ENCODE measurements around the gene PGM2.
"Not testable (repeated sequence)": the region's sequence is repeated elsewhere in the genome, so short reads cannot be mapped to it uniquely, and the experiment has no call there.

The PGM2 gene

DNA sequence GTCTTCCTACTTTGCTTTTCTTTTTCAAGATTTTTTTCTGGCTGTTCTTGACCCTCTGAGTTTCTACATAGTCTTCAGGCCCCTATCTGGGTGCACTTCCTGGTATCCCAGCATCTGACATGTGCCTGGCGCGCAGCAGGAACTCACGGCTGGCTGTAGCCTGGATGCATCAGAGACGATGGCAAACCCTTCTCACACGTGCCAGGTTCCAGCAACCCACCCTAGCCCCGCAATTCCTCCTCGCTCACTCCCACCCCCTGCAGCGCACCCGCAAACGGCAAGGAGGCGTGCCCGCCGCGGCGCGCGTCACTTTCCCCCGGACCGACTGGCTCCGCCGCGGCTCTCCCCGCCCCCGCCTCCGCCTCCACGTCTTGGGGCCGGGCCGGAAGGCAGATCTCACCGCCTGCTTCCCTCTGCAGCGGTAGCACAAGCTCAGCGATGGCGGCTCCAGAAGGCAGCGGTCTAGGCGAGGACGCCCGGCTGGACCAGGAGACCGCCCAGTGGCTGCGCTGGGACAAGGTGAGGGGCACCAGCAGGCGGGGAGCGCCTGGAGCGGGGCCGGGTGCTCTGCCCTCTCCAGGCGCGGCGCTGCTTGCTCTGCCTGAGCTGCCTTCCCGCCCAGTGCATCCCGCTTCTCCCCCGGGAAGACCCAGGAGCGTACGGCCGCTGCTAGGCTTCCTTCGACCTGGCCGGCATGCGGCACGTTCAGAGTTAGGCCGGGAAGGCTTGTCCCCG, at the start of gene PGM2:
Gene PGM2, plus strand, starts transcription at position 392 of the 735 bp plus-strand sequence. Its CDS starts 47 bp downstream, at position 439.
- DNase-seq (ENCODE audit: low spot score), result peak; percentile 89

DNA sequence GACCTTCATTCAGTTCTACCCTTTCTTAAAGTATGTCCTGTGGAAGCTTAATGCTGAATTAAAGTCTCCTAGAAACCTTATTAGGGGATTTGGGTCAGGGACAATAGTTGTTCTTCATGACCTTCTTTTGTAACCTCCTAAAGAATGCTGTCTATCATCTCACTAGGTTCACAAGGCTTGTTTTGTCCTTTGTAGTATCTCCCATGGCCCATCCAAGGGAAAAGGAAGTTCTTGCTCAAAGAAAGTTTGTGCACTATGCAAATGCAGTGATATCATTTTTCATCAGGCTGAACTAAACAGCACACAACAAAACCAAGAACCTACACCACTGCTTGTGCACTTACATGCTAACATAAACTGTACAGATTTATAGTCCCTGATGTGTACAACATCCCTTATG, 46.6 kb upstream of the PGM2 start:
- no peak for DNase-seq (ENCODE audit: low spot score)

DNA sequence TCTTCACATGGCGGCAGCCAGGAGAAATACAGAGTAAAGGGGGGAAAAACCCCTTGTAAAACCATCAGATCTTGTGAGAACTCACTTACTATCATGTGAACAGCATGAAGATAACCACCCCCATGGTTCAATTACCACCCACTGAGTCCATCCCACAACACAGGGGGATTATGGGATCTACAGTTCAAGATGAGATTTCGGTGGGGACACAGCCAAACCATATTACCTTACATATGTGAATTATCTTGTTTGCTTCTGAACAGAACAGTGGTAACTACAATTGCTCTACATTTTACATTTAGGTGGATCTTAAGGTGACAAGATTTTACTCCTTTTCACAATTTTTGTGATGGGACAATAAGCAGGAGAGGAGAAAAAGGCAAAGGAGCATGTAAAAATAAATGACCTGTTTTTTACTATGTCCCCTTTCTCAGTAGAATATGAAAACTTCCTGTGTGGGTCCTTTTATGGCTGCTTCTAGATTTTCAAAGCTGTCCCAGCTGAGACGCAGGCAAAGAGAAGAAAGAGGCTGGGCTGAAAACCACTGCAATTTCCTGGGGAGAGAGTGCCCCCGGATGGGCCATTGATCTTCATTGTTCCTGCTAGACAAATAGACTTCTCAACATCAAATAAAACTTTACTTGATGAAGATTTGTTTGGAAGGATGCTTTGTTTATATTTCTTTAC, 45.9 kb upstream of the PGM2 start:
- DNase-seq (ENCODE audit: low spot score), result no peak

DNA sequence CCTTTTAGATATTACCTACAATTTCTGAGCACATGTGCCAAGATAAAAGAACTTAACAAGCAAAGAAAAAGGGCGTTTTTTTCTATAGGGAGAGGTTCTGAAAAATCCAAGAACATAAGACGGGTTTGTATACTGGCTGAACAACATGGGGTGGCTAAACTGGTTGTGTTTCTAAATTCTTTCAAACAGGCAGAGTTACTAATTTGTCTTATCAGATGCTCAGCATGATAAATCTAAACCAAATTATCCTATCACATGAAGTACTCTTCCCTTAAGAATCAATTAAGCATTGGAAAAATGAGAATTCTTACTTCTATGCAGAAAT, 45.4 kb upstream of the PGM2 start:
- DNase-seq (ENCODE audit: low spot score), result no peak

DNA sequence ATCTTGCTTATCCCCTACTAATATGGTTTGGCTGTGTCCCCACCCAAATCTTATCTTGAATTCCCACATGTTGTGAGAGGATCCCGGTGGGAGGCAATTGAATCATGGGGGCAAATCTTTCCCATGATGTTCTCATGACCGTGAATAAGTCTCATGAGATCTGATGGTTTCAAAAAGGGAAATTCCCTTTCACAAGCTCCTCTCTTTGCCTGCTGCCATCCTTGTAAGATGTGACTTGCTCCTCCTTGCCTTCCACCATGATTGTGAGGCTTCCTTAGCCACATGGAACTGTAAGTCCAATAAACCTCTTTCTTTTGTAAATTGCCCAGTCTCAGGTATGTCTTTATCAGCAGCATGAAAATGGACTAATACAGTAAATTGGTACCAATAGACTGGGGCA, 40.2 kb upstream of the PGM2 start:
- not testable (repeated sequence) for DNase-seq (ENCODE audit: low spot score)

DNA sequence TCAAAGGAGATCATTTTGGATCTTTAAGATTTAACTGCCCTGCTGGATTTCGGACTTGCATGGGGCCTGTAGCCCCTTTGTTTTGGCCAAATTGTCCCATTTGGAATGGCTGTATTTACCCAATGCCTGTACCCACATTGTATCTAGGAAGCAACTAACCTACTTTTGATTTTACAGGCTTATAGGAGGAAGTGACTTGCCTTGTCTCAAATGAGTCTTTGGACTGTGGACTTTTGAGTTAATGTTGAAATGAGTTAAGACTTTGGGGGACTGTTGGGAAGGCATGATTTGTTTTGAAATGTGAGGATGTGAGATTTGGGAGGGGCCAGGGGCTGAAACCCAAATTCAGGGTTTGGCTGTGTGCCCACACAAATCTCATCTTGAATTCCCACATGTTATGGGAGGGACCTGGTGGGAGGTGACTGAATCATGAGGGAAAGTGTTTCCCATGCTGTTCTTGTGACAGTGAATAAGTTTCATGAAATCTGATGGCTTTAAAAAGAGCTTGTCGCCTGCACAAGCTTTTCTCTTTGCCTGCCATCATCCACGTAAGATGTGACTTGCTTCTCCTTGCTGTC, 38.5 kb upstream of the PGM2 start:
- DNase-seq (ENCODE audit: low spot score), result not testable (repeated sequence)

DNA sequence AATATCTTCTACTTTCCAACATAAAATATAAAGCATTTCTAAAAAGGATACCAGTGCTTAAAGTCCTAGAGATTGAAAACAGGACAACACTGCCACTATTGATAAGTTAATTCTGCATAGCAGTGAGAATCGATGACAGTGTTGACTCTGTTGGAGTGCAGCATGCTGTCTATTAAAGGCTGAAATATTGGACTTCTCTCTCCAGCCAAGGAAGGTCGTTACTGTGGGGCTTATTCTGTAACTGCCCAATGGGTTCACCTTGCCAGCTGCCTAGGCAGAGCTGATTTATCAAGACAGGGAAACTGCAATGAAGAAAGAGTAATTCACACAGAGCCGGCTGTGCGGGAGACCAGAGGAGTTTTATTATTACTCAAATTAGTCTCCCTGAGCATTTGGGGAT, 37.7 kb upstream of the PGM2 start:
- no peak for DNase-seq (ENCODE audit: low spot score)

DNA sequence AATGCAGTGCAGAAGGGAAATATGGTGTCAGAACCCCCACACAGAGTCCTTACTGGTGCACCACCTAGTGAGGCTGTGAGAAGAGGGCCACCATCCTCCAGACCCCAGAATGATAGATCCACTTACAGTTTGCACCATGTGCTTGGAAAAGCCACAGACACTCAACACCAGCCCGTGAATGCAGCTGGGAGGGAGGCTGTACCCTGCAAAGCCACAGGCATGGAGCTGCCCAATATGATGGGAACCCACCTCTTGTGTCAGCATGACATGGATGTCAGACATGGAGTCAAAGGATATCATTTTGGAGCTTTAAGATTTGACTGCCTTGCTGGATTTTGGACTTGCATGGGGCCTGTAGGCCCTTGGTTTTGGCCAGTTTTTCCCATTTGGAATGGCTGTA, 34.2 kb upstream of the PGM2 start:
- DNase-seq (ENCODE audit: low spot score), result no peak

DNA sequence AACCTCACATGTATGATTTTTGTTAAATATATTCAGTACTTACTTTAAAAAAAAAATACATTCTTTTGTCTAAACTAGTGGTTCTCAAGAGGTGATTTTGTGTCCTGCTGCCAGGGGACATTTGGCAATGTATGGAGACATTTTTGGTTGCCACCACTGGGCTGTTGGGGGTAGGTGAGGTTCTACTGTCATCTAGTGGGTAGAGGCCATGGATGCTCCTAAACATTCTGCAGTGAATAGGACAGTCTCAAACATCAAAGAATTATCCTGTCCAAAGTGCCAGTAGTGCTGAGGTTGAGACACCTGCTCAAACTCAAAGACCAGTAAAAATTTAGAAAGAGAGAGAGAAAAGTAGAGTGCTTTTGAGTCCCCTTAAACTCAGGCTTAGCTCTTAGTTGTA, 32.9 kb upstream of the PGM2 start:
- DNase-seq (ENCODE audit: low spot score), result peak; percentile 20

DNA sequence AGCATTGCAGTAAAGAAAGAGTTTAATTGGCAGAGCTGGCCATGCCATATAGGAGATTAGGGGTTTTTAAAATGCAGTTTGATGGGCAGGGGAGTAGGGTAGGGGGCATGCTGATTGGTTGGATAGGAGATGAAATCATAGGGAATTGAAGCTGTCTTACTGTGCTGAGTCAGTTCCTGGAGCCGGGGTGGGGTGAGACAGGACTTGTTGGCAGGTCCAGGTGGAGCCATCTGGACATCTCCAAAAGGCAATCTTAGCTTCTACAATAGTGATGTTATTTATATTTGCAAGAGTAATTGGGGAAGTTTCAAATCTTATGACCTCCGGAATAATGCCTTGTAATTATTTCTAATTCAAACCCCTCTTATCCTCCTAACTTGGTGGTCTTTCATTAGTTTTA, 32.4 kb upstream of the PGM2 start:
- no peak for DNase-seq (ENCODE audit: low spot score)

DNA sequence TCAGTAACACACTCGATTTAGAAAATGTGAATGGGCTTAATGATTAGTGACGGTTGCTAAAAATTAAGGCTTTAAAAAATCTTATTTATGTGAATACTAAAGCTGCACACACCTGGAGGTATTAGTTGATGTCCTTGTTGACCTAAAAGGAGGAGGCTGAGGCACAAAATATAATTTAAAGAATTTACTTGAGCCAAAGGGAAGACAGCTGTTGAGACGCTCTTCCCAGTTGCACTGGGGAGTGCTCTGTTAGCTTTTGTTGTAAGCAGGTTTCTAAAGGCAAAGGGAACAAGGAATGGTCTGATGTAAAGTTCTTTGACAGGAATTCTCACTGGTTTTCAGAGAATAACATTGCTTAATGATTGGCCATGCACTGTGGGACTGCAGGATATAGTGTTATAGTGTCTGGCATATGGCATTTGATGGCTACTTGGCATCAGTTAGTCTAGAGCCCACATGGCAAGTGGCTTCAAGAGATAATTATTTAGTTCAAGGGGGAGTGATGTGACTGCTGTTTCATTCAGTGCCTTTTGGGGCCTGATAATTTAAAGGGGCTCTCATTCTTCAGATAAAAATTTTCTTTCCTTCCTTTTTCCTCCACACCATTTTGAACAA, 30.8 kb upstream of the PGM2 start:
- DNase-seq (ENCODE audit: low spot score), result no peak

DNA sequence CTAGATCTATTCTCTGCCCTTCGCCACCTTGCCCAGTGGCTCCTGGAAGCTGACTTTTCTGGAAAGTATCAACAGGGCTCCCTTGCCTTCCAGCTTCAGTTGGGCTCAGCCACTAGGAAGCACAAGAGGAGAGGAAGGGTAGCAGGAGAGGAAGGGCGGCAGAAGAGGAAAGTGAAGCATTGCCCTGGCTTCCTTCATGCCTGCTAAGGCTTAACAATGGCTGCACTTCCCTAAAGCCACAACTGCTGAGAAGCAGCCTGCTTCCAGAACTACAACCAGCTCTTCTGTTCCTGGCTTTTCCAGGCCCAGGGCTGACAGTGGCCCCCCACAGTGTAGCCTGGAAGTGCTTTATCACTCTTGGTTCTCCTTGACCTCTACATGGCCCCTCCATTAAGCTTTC, 29.1 kb upstream of the PGM2 start:
- DNase-seq (ENCODE audit: low spot score), result no peak

DNA sequence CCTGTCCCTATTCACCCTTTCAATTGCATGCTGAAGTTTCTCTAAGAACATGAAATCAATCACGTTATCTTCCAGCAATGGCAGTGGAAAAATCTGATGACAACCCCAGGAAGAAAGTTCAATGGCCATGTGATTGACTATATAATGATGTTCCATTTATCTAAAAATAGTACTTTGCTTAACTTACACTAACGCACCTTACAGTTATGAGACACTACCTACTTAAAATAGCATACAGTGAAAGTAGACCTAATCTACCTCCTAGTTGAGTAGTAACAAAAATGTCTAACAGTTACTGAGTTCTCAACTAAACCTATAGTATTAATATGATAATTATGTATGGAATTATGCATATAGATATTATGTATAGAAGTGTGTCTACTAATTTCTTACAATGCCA, 28.6 kb upstream of the PGM2 start:
- DNase-seq (ENCODE audit: low spot score), result no peak

DNA sequence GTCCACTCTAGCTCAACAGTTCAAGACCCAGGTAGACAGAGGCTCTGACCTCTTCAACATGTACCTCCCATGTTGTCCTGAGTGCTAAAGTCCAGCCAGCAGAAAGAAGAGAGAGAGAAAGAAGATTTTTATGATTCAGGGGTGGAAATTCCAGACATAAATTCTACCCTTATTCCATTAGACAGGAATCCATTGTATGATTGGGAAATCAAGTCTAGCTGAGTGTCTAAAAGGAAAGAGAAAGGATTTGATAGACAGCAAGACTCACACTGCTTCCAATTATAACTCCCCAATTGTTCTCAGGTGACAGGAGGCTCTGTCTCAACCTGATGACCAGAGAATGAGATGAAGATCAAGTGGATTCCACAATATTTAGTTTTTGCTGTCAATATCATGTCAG, 27.9 kb upstream of the PGM2 start:
- peak; percentile 8 for DNase-seq (ENCODE audit: low spot score)

DNA sequence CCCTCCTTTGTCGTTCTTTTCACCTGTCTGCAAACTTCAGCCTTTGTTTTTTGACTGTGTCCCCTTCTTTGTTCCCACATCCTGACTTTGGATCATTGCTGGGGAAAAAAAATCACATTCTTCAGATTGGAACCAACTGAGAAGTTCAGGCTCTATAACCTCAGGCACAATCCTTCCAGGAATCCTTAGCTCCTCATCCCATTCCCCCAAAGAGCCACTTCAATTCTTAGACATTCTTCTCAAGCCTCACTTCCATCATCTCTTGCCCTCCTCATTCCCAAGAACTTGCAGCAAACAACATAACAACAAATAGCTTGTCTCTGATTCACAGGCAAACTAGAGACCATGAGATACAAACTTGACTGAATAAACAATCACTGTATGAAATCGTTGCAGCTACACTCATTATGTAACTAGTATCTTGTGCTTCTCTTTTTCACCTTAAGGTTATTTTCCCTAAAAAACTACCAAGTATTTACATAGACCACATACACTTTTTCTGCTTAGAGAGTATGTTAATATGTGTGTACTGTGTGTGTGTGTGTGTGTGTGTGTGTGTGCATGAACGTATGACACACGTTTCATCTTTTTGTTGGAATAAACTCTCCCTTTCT, 26.4 kb upstream of the PGM2 start:
- no peak for DNase-seq (ENCODE audit: low spot score)

DNA sequence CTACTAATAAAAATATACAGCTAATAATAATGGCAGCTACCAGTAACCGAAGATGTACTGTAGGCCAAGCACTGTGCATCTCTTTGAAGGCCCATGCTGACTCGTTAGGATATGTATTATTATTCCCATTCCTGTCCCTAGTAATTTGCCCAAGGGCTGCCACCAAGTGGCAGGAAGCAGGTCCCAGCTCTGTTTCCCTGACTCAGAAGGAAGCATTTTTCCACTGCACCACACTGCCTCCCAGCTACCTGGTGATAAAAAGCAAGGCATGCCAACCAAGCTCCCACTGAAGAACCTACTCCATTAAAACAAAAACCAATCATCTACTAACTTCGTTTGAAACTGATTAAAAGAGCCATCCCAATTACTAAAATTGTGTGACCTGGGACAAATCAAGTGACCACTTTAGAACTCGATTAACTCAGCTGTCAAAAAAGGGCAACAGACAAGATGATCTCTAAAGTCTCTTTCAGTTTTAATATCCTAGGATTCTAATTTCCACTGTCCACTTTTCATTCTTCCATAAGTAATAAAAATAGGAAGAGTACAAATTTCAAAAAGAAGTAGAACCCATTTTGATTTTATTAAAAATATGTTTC, 24.3 kb upstream of the PGM2 start:
- peak; percentile 86 for DNase-seq (ENCODE audit: low spot score)

DNA sequence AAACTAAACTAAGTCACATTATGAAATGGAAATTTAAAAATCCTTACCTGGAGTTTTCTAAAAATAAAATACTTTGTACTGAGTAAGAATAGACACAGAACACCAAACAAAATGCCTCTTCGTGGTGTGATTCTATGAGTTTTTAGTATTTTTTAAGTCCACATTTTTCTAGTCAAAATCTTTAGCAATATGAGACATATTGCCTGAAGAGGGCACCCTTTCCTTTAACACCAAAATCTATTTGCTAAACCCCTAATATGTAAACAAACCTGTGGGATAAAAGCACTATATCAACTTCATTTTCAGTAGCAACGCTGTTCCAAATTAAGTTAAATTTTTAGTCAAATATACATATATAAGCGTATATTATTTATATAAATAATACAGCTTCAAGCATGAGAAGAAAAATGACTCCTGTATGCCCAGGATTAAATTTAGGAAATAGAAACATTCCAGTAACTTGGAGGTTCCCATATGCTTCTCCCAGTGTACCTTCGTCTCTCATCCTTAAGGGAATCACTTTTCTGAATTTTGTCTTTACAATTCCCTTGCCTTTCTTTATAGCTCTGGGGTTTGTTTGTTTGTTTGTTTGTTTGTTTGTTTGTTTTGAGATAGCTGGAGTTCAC, 23.0 kb upstream of the PGM2 start:
- DNase-seq (ENCODE audit: low spot score), result peak; percentile 54

DNA sequence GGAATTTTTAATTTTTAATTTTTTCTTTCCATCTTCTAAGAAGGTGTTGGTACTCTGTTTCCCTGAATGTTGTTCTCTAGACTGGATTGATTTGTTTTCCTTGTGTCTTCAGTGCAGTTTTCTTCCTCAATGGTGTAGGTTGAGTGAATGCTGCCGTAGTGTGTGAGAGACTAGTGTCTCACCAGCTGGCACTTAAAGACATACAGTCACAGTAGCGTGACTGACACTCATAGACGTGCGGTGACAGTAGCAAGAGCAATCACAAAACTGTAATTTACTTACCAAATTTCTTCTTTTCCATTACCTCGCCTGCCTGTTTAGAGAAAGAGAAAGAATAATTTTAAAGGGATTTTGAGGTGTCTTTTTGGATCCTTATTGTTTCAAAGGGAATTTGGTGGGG, 21.4 kb upstream of the PGM2 start:
- no peak for DNase-seq (ENCODE audit: low spot score)

DNA sequence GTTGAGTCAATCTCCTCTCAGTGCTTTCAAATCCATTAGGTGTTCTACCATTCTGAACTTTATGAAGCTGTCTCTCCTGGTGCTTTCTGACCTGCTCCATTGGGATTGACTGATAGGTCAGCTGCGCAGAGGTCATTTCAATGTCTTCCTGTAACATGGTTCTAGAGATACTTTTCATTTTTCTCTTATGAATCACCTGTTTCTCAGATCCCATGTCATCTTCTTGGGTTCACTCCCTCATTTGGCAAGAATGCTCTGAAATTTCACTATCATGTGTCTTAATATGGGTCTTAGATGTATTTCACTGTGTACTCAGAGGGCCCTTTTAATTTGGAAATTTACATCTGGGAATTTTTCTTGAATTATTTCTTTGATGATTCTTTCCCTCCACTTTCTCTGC, 13.8 kb upstream of the PGM2 start:
- peak; percentile 85 for DNase-seq (ENCODE audit: low spot score)

DNA sequence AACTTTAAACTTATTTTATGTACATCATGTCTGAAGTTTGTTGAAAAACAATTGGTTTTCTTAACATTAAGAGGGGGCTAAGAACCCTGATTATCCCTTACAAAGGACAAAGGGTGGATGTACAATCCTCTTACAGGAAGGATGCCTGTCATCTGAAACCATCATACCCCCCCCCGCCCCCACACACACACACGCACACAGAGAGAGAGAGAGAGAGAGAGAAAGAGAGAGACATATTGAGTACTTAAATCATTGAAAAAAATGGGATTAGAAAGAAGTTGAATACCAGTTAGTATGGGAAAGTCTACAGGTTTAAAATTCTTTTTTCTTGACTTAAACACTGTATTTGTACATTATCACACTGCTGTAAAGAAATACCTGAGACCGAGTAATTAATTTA, 10.9 kb upstream of the PGM2 start:
- DNase-seq (ENCODE audit: low spot score), result no peak

DNA sequence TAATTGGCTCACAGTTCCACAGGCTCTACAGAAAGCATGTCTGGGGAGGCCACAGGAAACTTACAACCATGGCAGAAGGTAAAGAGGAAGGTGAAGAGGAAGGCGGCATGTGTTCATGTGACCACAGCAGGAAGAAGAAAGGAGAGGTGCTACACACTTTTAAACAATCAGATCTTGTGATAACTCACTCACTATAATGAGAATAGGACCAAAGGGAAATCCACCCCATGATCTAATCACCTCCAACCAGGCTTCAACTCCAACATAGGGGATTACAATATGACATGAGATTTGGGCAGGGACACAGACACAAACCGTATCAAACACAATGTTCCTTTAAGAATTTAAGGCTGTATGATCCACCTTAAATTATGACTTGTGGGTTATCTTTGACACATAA, 10.5 kb upstream of the PGM2 start:
- no peak for DNase-seq (ENCODE audit: low spot score)

DNA sequence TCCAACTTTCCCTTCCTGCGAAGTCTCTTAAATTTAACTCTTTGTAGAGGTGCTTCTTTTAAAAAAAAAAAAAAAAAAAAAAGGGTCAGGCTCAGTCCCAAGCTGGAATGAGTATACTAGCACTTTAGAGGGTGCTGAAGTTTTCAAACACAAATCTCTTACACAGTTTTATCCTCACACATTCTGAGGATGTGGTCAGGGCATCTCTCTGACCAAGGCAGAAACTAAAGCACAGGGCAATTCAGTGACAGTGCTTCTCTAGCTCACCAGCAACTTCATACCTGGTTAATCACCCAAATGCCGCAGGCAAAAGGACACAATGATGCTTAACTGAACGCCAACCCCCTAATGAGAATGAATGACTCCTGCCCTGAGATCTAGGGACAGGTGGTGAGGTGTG, 9.8 kb upstream of the PGM2 start:
- peak; percentile 40 for DNase-seq (ENCODE audit: low spot score)

Data from kidney tubule cell (primary cell).